ELR (cell line): ENCODE measurements around the gene NMBR.
"Not testable (repeated sequence)": the region's sequence is repeated elsewhere in the genome, so short reads cannot be mapped to it uniquely, and the experiment has no call there.

ENCODE experiments used
- DNase-seq: peaks from one replicate; pipeline ENCODE4 v3.0.0-alpha.2; 2015; ENCODE audit warnings: low read depth

NMBR gene

DNA sequence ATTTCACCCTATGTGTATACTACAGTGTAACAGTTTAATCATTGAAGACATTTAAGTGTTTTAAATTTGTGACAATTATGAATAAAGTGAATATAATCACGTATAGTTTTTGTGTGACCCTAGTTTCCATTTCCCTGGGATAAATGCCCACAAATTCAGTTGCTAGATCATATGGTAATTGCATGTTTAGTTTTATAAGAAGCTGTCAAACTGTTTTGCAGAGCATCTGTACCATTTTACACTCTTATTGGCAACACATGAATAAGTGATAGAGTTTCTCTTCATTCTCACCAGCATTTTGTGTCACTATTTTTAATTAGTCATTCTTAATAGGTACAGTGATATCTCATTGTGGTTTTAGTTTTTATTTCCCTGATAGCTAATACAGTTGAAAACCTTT is 7.4 kb upstream of the NMBR start:
- DNase-seq: no peak

- DNase-seq: peak; percentile 30
Measured at GRCh38 chr6:142153196-142153595, 6.3 kb upstream of the NMBR start.

DNA sequence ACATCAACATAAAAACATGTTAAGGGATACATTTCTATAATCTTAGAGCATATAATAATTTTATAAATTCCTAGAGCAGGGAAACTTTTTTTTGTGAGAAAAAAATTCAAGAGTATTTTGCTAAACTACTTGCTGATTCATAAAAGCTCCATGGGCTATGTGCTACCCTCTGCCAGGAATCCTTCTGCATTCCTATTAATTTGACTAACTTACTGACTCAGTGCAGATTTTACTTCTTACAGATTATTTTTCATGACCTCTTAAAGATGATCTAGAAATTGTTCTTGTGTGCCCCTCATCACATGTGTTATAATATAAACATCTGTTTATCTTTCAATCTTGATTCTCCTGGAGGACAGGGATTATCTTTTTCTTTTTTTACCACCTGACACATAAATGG is 5.8 kb upstream of the NMBR start:
- DNase-seq: peak; percentile 88

DNA sequence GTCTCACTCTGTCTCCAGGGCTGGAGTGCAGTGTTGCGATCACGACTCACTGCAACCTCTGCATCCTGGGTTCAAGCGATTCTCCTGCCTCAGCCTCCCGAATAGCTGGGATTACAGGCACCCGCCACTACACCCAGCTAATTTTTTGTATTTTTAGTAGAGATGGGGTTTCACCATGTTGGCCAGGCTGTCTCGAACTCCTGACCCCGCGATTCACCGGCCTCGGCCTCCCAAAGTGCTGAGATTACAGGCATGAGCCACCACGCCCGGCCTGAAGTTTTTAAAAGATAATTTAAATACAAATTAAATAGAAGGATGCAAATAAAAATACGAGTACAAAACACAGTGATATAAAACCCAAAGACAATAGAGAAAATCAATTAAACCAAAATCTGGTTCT is 5.4 kb downstream of the NMBR start:
- DNase-seq: not testable (repeated sequence)

DNA sequence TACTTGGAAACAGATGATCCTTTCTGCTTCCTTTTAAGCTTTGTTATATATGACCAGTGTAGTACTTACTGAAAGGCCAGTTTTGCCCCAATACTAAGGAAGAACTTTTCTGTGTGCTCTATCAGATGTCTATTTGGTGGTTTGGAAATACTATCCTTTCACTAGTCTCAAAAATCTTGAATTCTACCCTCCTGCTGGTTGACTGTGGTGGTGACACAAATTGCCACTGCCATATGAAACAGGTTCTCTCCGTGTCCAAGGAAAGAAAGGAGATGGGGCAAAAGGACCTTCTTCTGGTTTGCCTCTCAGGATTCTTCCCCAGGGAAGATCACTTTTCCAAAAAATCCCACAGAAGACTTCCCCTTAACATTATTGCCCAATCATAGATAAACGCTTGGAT is 8.0 kb downstream of the NMBR start:
- DNase-seq: peak; percentile 10

- no peak for DNase-seq
Measured at GRCh38 chr6:142132625-142133024, 14.3 kb downstream of the NMBR start, which contains the start of gene GJE1. GJE1 (plus strand) TSS chr6:142132925; CDS start chr6:142133159, 234 bp downstream.

GRCh38 chr6:142130814-142131213 is 16.1 kb downstream of the NMBR start:
- DNase-seq: no peak

- no peak for DNase-seq
Measured at GRCh38 chr6:142121342-142121741, 25.6 kb downstream of the NMBR start.

GRCh38 chr6:142118925-142119324 is 28.0 kb downstream of the NMBR start:
- DNase-seq: peak; percentile 47

GRCh38 chr6:142118328-142118727 is 28.6 kb downstream of the NMBR start:
- DNase-seq: peak; percentile 4

GRCh38 chr6:142117366-142117765 is 29.6 kb downstream of the NMBR start:
- DNase-seq: no peak

GRCh38 chr6:142112451-142113061 is 34.4 kb downstream of the NMBR start:
- peak; percentile 86 for DNase-seq

- not testable (repeated sequence) for DNase-seq
Measured at GRCh38 chr6:142110820-142111219, 36.1 kb downstream of the NMBR start.

DNA sequence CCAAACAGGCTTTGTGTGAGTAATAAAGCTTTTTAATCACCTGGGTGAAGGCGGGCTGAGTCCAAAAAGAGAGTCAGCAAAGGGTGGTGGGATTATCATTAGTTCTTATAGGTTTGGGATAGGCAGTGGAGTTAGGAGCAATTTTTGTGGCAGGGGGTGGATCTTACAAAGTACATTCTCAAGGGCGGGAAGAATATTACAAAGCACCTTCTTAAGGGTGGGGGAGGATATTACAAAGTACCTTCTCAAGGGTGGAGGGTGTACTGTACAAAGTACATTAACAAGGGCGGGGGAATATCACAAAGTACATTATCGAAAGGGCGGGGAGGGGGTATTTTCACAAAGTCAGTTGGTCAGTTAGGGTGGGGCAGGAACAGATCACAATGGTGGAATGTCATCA is 42.1 kb downstream of the NMBR start:
- DNase-seq: not testable (repeated sequence)

DNA sequence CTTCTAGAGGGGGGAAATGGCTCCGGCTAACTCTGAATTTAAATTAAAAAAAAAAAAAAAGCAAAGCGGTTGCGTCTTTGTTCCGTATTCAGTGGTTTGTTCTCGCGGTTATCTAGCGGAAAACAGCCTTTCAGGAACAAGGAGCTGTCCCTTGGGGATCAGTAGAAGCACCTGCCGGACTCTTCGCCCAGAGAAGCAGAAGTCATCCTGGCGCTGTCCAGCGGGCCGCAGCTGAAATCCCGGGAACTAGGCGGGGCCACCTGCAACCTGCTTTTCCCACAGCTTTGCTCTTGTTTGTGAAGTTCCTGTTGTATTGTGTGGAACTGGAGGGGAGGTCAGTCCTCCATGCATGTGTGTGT is 58.1 kb downstream of the NMBR start:
- peak; percentile 56 for DNase-seq

DNA sequence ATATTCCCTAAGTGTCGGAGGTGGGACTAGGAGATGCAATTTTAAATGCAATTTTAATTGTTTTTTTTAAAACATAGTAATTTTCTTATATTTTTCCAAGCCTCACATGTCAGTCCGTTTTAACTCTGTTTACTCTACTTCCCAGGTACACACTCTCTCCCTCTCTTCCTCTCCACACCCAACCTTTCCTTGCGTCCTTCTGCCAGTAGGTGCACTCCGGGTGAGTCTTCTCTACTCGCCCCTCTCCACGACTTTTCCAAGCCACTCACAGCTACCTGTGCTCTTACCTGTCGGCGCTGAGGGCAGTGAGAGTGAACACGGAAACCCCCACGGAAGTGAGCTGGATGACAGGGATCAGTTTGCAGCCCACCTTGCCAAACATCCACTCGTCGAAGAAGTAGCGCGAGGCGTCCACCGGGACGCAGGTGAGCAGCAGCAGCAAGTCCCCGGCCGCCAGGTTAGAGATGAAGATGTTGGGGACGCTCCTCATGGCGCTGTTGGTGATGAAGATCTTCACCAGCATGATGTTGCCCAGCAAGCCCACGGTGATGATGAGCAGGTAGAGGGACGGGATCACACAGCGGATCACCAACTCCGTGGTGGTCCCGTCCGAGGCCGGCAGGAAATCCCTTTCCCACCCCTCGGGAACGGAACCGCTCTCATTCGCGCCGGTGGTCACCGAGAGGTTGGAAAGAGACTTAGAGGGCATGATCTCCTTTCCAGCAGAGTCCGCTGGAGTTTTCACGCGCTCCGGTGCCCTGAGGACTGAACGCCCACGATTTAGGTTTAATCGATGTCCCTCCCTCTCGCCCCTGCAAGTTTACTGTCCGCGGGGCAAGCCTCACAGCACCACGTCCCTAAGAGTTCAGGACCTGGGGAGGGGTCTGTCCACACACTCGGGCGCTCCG is 58.7 kb downstream of the NMBR start:
- no peak for DNase-seq

DNA sequence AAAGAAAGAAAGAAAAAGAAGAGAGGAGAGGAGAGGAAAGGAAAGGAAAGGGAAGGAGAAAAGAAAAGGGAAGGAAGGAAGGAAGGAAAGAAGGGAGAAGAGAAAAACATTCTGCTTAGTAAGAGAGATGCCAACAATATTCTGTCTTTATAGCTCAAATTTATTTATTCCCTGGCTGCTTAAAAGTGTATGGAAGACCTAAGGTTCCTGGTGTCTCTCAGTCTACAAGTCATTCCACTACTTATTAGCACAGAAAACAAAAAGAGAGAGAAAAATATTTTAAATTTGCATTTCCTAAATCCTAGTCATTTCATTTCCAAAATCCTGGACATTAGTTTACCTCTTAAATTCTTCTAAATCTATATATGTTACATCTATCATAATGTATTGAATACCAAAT is 67.8 kb downstream of the NMBR start:
- DNase-seq: no peak

DNA sequence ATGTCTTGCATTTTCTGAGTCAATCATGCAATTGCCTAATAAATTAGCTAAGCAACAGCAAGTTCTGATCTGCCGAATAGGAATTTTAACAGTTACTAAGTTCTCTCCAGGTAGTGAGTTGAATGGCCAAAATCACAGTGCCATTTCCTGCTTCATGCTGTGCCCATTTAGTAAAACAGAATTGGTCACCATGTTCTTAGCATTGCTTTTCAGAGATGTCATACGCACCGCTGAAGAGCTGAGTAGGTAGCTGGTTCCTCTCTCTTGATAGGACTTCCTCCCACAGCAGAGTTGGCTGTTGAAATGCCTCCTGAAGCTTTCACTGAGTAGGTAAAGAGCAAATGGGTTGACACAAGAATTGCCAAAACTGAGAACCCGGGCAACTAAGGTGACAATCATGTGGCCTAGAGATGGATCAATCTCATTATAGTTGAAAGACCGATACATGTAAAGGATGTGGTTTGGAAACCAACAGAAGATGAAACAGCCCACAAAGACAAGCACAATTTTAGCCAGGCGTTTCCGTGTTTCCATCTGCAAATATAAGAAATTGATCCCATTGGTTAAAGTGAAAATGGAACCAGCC is 71.3 kb downstream of the NMBR start:
- no peak for DNase-seq

- DNase-seq: no peak
Measured at GRCh38 chr6:142074516-142074915, 72.4 kb downstream of the NMBR start.

GRCh38 chr6:142071981-142072380 is 74.9 kb downstream of the NMBR start:
- peak; percentile 8 for DNase-seq

GRCh38 chr6:142068416-142068815 is 78.5 kb downstream of the NMBR start:
- DNase-seq: no peak

DNA sequence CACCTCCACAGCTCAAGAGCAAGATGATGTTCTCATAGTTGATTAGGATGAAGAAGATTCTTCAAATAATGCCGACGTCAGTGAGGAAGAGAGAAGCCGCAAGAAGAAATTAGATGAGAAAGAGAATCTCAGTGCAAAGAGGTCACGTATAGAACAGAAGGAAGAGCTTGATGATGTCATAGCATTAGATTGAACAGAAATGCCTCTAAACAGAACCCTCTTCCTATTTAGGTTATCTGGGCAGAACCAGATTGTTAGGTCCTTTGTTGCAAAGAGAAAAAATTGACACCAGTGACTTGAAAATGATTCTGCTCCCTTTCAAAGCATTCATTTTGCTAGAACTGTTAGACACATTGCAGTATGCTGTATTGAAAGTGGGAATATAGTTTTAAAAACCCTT is 84.1 kb downstream of the NMBR start:
- DNase-seq: not testable (repeated sequence)
